ENCODE results near the gene PITHD1. TPM values are rescaled to one million over a fixed set of nuclear protein-coding genes. Genes with fewer than 3 reads are reported as not detected.
A peak's percentile ranks its signal among the peaks of the same experiment; 100 is the strongest.

Gene PITHD1
- total RNA-seq, 2 experiments from 2014 or later = 65.8 to 65.9 TPM

GRCh38 chr1:23751050-23751814 lies 27.0 kb upstream of the PITHD1 start:
- Mint-ChIP-seq H3K27ac (peak overlapping the region; percentile 40), H3K9me3 (no peaks in the 10 kb centered on the region), H3K4me3 (no peak overlapping the region), H3K36me3 (ENCODE audit: low read depth) (peaks cover 57% of the 10 kb centered on the region), H3K4me1 (ENCODE audit: low read depth) (peaks cover 33% of the 10 kb centered on the region), H3K27me3 (no peaks in the 10 kb centered on the region)
- CTCF ChIA-PET = interaction anchor here (0.8 to 1.6 kb wide), 8 partner anchors 14 to 155 kb away, joined by 3 to 10 read pairs (median 4); partner anchors contain the start of gene PITHD1
- intact Hi-C loops (cut with micrococcal nuclease) = no loop called here
- TF ChIP-seq CTCF (IDR thresholded peaks at IDR 0.05) = peak; percentile 65
- POLR2A ChIA-PET = interaction anchor here (0.5 kb wide), 1 partner anchor 1405 kb away, joined by 3 read pairs; no protein-coding TSS in a partner anchor
- peak; percentile 58 for DNase-seq
- peak; percentile 79 for ATAC-seq

GRCh38 chr1:23751815-23752200 lies 26.4 kb upstream of the PITHD1 start:
- H3K4me3 Mint-ChIP-seq = no peak overlapping the region
- H3K27me3 Mint-ChIP-seq = no peaks in the 10 kb centered on the region
- DNase-seq (no peak), ATAC-seq (no peak)
- H3K4me1 Mint-ChIP-seq (ENCODE audit: low read depth) = peaks cover 29% of the 10 kb centered on the region
- ChIA-PET CTCF (interaction anchor here (0.8 to 1.6 kb wide), 8 partner anchors 14 to 154 kb away, joined by 3 to 10 read pairs (median 4); partner anchors contain the start of gene PITHD1), POLR2A (interaction anchor here (1.1 kb wide), 1 partner anchor 8 kb away, joined by 3 read pairs; the partner anchor contains the start of gene ELOA)
- TF ChIP-seq CTCF (IDR thresholded peaks at IDR 0.05) = no peak
- no peaks in the 10 kb centered on the region for H3K9me3 Mint-ChIP-seq
- H3K36me3 Mint-ChIP-seq (ENCODE audit: low read depth) = peaks cover 57% of the 10 kb centered on the region
- H3K27ac Mint-ChIP-seq = no peak overlapping the region
- intact Hi-C loops (cut with micrococcal nuclease) = no loop called here

- CTCF ChIA-PET = interaction anchor here (1.0 to 1.3 kb wide), 2 partner anchors 22 to 56 kb away, joined by 3 read pairs; no protein-coding TSS in a partner anchor
- POLR2A ChIA-PET = interaction anchor here (1.1 kb wide), 1 partner anchor 9 kb away, joined by 3 read pairs; the partner anchor contains the start of gene ELOA
- no peak for DNase-seq
- Mint-ChIP-seq H3K4me1 (ENCODE audit: low read depth) (peaks cover 18% of the 10 kb centered on the region), H3K27me3 (no peaks in the 10 kb centered on the region), H3K27ac (no peak overlapping the region), H3K9me3 (no peaks in the 10 kb centered on the region), H3K4me3 (no peak overlapping the region), H3K36me3 (ENCODE audit: low read depth) (peaks cover 59% of the 10 kb centered on the region)
- intact Hi-C loops (cut with micrococcal nuclease) = no loop called here
- no peak for TF ChIP-seq CTCF (IDR thresholded peaks at IDR 0.05)
- no peak for ATAC-seq
These were observed 25.3 kb upstream of the PITHD1 start for GRCh38 chr1:23752909-23753308.

- ATAC-seq (no peak), DNase-seq (no peak)
- POLR2A ChIA-PET = interaction anchor here (0.9 kb wide), 1 partner anchor 21 kb away, joined by 3 read pairs; the partner anchor contains the start of gene PITHD1
- Mint-ChIP-seq H3K27ac (no peak overlapping the region), H3K4me3 (no peak overlapping the region), H3K27me3 (no peaks in the 10 kb centered on the region), H3K36me3 (ENCODE audit: low read depth) (peaks cover 61% of the 10 kb centered on the region), H3K4me1 (ENCODE audit: low read depth) (no peaks in the 10 kb centered on the region), H3K9me3 (no peaks in the 10 kb centered on the region)
- CTCF ChIA-PET = interaction anchor here (0.5 to 1.0 kb wide), 2 partner anchors 65 to 92 kb away, joined by 3 read pairs; partner anchors contain the start of gene RPL11
- intact Hi-C loops (cut with micrococcal nuclease) = no loop called here
- no peak for TF ChIP-seq CTCF (IDR thresholded peaks at IDR 0.05)
These were observed 21.5 kb upstream of the PITHD1 start for GRCh38 chr1:23756676-23757075.

- intact Hi-C loops (cut with micrococcal nuclease) = no loop called here
- Mint-ChIP-seq H3K4me3 (no peak overlapping the region), H3K4me1 (ENCODE audit: low read depth) (no peaks in the 10 kb centered on the region), H3K36me3 (ENCODE audit: low read depth) (peaks cover 60% of the 10 kb centered on the region), H3K27ac (no peak overlapping the region), H3K27me3 (no peaks in the 10 kb centered on the region), H3K9me3 (no peaks in the 10 kb centered on the region)
- POLR2A ChIA-PET = interaction anchor here (0.9 kb wide), 1 partner anchor 567 kb away, joined by 3 read pairs; no protein-coding TSS in a partner anchor
- ATAC-seq = no peak
- CTCF ChIA-PET = interaction anchor here (0.8 to 3.0 kb wide), 2 partner anchors 11 to 14 kb away, joined by 3 to 14 read pairs; no protein-coding TSS in a partner anchor
- no peak for DNase-seq
- no peak for TF ChIP-seq CTCF (IDR thresholded peaks at IDR 0.05)
These were observed 20.4 kb upstream of the PITHD1 start for GRCh38 chr1:23757812-23758211.
